Lower leg skin (tissue), 4 donors: Measurements from ENCODE around the gene BIRC6. TPM values are rescaled to one million over a fixed set of nuclear protein-coding genes. Genes with fewer than 3 reads are reported as not detected.

Experiments
- DNase-seq, 2 donors: peaks; one replicate each; pipeline ENCODE4 v3.0.0-alpha.2; 2019; ENCODE audit warnings: low spot score in 2 of 2
- H3K4me3 ChIP-seq: fragments of 200-600 bp; sonication (generic); 2 replicates; pipeline ENCODE4 v1.5.1; 2017; ENCODE audit warnings: mild to moderate bottlenecking, low read depth; ENCODE audit not compliant: poor library complexity, severe bottlenecking
- CTCF ChIP-seq, 3 donors: fragments of 450-650 bp; IDR thresholded peaks; one replicate each; pipeline ENCODE4 v1.5.1; 2016; ENCODE audit warnings: antibody characterized with exemption in 3 of 3, mild to moderate bottlenecking in 3 of 3, moderate library complexity in 2 of 3
- POLR2A ChIP-seq, 2 donors: fragments of 450-650 bp; IDR thresholded peaks; one replicate each; pipeline ENCODE4 v1.6.1; 2016 to 2017; ENCODE audit warnings: antibody characterized with exemption in 2 of 2, mild to moderate bottlenecking in 1 of 2, moderate library complexity in 1 of 2
- WGBS, 2 donors: methylation state at CpG; one replicate each; pipeline ENCODE4 v1.1.5; 2018; 5-methylcytosine and 5-hydroxymethylcytosine counted together
- intact Hi-C: fragments of 100-400 bp; cut with DNase I; formaldehyde crosslinking; loops from one replicate; pipeline ENCODE4 v1.15.0; 2023; ENCODE audit warnings: low total_unique reads
- total RNA-seq, 4 donors: library from RNA; depleted of rRNA; stranded (reverse); fragments of >200 nt; gene quantifications; one replicate each; pipeline ENCODE4 v1.1.0, GENCODE V29; 2016

BIRC6 gene
- total RNA-seq, 4 donors from 2014 or later: 70.3 to 146 (median 95.6) TPM

GRCh38 chr2:32430804-32431203 lies 74.0 kb downstream of the BIRC6 start:
- H3K4me3 ChIP-seq: no peak overlapping the region
- DNase-seq: no peak
- no peak for TF ChIP-seq CTCF (IDR thresholded peaks at IDR 0.05)
- no peak for TF ChIP-seq POLR2A (IDR thresholded peaks at IDR 0.05)
- intact Hi-C loops: no loop called here
- 96 to 97% methylated on average over 5 of the region's 5 CpGs for WGBS, 2 donors

GRCh38 chr2:32436150-32436549 lies 79.3 kb downstream of the BIRC6 start:
- TF ChIP-seq POLR2A (IDR thresholded peaks at IDR 0.05): no peak
- TF ChIP-seq CTCF (IDR thresholded peaks at IDR 0.05): no peak
- intact Hi-C loops: no loop called here
- H3K4me3 ChIP-seq: no peak overlapping the region
- WGBS, 2 donors: 76 to 82% methylated on average over 6 of the region's 6 CpGs
- DNase-seq: no peak

GRCh38 chr2:32442020-32442467 lies 85.2 kb downstream of the BIRC6 start:
- intact Hi-C loops: no loop called here
- TF ChIP-seq CTCF (IDR thresholded peaks at IDR 0.05) (no peak), POLR2A (IDR thresholded peaks at IDR 0.05) (no peak)
- whole genome bisulfite sequencing, 2 donors: 91 to 96% methylated on average over 7 of the region's 7 CpGs
- no peak overlapping the region for H3K4me3 ChIP-seq
- DNase-seq: no peak

- 94 to 98% methylated on average over 6 of the region's 6 CpGs for WGBS, 2 donors
- intact Hi-C loops: no loop called here
- H3K4me3 ChIP-seq: no peak overlapping the region
- TF ChIP-seq POLR2A (IDR thresholded peaks at IDR 0.05) (no peak), CTCF (IDR thresholded peaks at IDR 0.05) (no peak)
- no peak for DNase-seq
Observed at GRCh38 chr2:32446369-32446768, 89.5 kb downstream of the BIRC6 start.

- TF ChIP-seq POLR2A (IDR thresholded peaks at IDR 0.05) (no peak), CTCF (IDR thresholded peaks at IDR 0.05) (no peak)
- no peak for DNase-seq
- intact Hi-C loops: no loop called here
- H3K4me3 ChIP-seq: no peak overlapping the region
Observed at GRCh38 chr2:32450851-32451250, 94.0 kb downstream of the BIRC6 start.

GRCh38 chr2:32452338-32453064 lies 95.7 kb downstream of the BIRC6 start:
- no peak for DNase-seq
- TF ChIP-seq POLR2A (IDR thresholded peaks at IDR 0.05) (no peak), CTCF (IDR thresholded peaks at IDR 0.05) (no peak)
- intact Hi-C loops: no loop called here
- H3K4me3 ChIP-seq: no peak overlapping the region
- WGBS, 2 donors: 96 to 99% methylated on average over 2 of the region's 2 CpGs
